KMS-11 (cell line): Measurements from ENCODE around the gene CD59.
A peak's percentile ranks its signal among the peaks of the same experiment; 100 is the strongest.

Source experiments
- H2AFZ ChIP-seq: fragments of 200-600 bp; sonication (generic); 2 replicates; pipeline ENCODE4 v1.6.1; 2016; ENCODE audit warnings: antibody characterized with exemption, mixed run types, low read depth
- H3K27ac ChIP-seq: fragments of 200-600 bp; sonication (generic); 2 replicates; pipeline ENCODE4 v1.6.1; 2016; ENCODE audit warnings: mild to moderate bottlenecking, mixed run types
- H3K27me3 ChIP-seq: fragments of 200-600 bp; sonication (generic); 2 replicates; pipeline ENCODE4 v1.6.1; 2017; ENCODE audit warnings: mild to moderate bottlenecking, low read depth, mixed run types, moderate library complexity; ENCODE audit not compliant: insufficient read depth
- H3K36me3 ChIP-seq: fragments of 200-600 bp; sonication (generic); 2 replicates; pipeline ENCODE4 v1.6.1; 2017; ENCODE audit warnings: mild to moderate bottlenecking, mixed run types; ENCODE audit not compliant: insufficient read depth
- H3K4me1 ChIP-seq: fragments of 200-600 bp; sonication (generic); 2 replicates; pipeline ENCODE4 v1.6.1; 2016; ENCODE audit warnings: mild to moderate bottlenecking, low read depth, mixed run types; ENCODE audit not compliant: poor library complexity, severe bottlenecking
- H3K4me2 ChIP-seq: fragments of 200-600 bp; sonication (generic); 2 replicates; pipeline ENCODE4 v1.7.0; 2016; ENCODE audit warnings: mild to moderate bottlenecking, mixed run types
- H3K4me3 ChIP-seq: fragments of 200-600 bp; sonication (generic); IDR thresholded peaks from 2 replicates; pipeline ENCODE4 v1.6.1; 2017; ENCODE audit warnings: low read depth, low read length, mixed read lengths; ENCODE audit not compliant: insufficient read depth
- H3K79me2 ChIP-seq: fragments of 200-600 bp; sonication (generic); 2 replicates; pipeline ENCODE4 v1.6.1; 2016; ENCODE audit warnings: low read depth, mixed run types; ENCODE audit not compliant: insufficient read depth
- H3K9ac ChIP-seq: fragments of 200-600 bp; sonication (generic); 2 replicates; pipeline ENCODE4 v1.6.1; 2016; ENCODE audit warnings: mild to moderate bottlenecking, mixed run types
- H4K20me1 ChIP-seq: fragments of 200-600 bp; sonication (generic); 2 replicates; pipeline ENCODE4 v1.6.1; 2016; ENCODE audit warnings: mild to moderate bottlenecking, mixed run types; ENCODE audit not compliant: insufficient read depth
- CTCF ChIP-seq: fragments of 200-600 bp; sonication (generic); conservative IDR thresholded peaks from 2 replicates; pipeline ENCODE4 v1.6.1; 2017; ENCODE audit warnings: low read depth, mild to moderate bottlenecking, antibody characterized with exemption, low read length, moderate library complexity, mixed read lengths

CD59 gene

GRCh38 chr11:33706966-33707365 lies 29.3 kb downstream of the CD59 start:
- H3K27ac ChIP-seq, result no peak overlapping the region
- H3K27me3 ChIP-seq, result no peaks in the 10 kb centered on the region
- no peak for TF ChIP-seq CTCF
- H4K20me1 ChIP-seq, result no peaks in the 10 kb centered on the region
- no peak overlapping the region for H3K4me2 ChIP-seq
- H3K4me3 ChIP-seq, result no peak overlapping the region
- H3K9ac ChIP-seq, result no peak overlapping the region
- peaks cover 11% of the 10 kb centered on the region; the same call in 1 of the 2 replicates for H3K36me3 ChIP-seq
- H3K79me2 ChIP-seq, result peaks cover 4% of the 10 kb centered on the region; the same call in 1 of the 2 replicates
- H2AFZ ChIP-seq, result no peak overlapping the region
- peaks cover 48% of the 10 kb centered on the region for H3K4me1 ChIP-seq

GRCh38 chr11:33706546-33706945 lies 29.7 kb downstream of the CD59 start:
- Histone ChIP-seq H3K36me3 (peaks cover 11% of the 10 kb centered on the region; the same call in 1 of the 2 replicates), H3K27me3 (no peaks in the 10 kb centered on the region), H2AFZ (no peak overlapping the region), H3K4me2 (no peak overlapping the region), H3K4me3 (no peak overlapping the region), H4K20me1 (no peaks in the 10 kb centered on the region), H3K27ac (no peak overlapping the region), H3K79me2 (peaks cover 4% of the 10 kb centered on the region; the same call in 1 of the 2 replicates), H3K9ac (no peak overlapping the region), H3K4me1 (peaks cover 52% of the 10 kb centered on the region)
- no peak for TF ChIP-seq CTCF

- no peak overlapping the region for H3K9ac ChIP-seq
- 0 out of 2 replicates have a peak, but pooled peaks have one; percentile 15 for TF ChIP-seq CTCF
- no peak overlapping the region for H3K27ac ChIP-seq
- no peaks in the 10 kb centered on the region for H3K27me3 ChIP-seq
- H3K79me2 ChIP-seq, result no peaks in the 10 kb centered on the region
- H3K4me3 ChIP-seq, result no peak overlapping the region
- no peaks in the 10 kb centered on the region; the same call in 1 of the 2 replicates for H3K36me3 ChIP-seq
- no peaks in the 10 kb centered on the region for H4K20me1 ChIP-seq
- H2AFZ ChIP-seq, result no peak overlapping the region
- H3K4me2 ChIP-seq, result no peak overlapping the region
- H3K4me1 ChIP-seq, result peaks cover 45% of the 10 kb centered on the region
Observed at GRCh38 chr11:33704240-33705002, 31.8 kb downstream of the CD59 start.

GRCh38 chr11:33703788-33704187 lies 32.4 kb downstream of the CD59 start:
- Histone ChIP-seq H4K20me1 (no peaks in the 10 kb centered on the region), H3K4me1 (peaks cover 39% of the 10 kb centered on the region)

More at GRCh38 chr11:33703788-33704187, 32.4 kb downstream of the CD59 start:
- no peak overlapping the region for H3K4me3 ChIP-seq
- H3K79me2 ChIP-seq, result no peaks in the 10 kb centered on the region
- no peak overlapping the region for H3K27ac ChIP-seq
- no peaks in the 10 kb centered on the region for H3K27me3 ChIP-seq
- no peaks in the 10 kb centered on the region for H3K36me3 ChIP-seq
- H2AFZ ChIP-seq, result no peak overlapping the region
- no peak overlapping the region for H3K4me2 ChIP-seq
- TF ChIP-seq CTCF, result no peak
- no peak overlapping the region for H3K9ac ChIP-seq
